CD8-positive, alpha-beta memory T cell (primary cell): Measurements from ENCODE around the gene PAK1IP1. TPM values are rescaled to one million over a fixed set of nuclear protein-coding genes. Genes with fewer than 3 reads are reported as not detected.
"Not testable (repeated sequence)": the region's sequence is repeated elsewhere in the genome, so short reads cannot be mapped to it uniquely, and the experiment has no call there.

Experiments
- CTCF ChIA-PET: fragments of 350-600 bp; sonication (Branson Sonifier 250); formaldehyde crosslinking; loops from one replicate; lab custom pipeline; 2021; ENCODE audit warnings: antibody characterized with exemption; lab: Charles Lee
- POLR2A ChIA-PET: fragments of 350-600 bp; sonication (Branson Sonifier 250); formaldehyde crosslinking; loops from one replicate; lab custom pipeline; 2021; ENCODE audit warnings: antibody characterized with exemption; lab: Charles Lee
- DNase-seq, 5 donors: peaks; one replicate each; pipeline versions ENCODE4 v3.0.0 to v3.0.0-alpha.2; 2020 to 2022; ENCODE audit warnings: mixed read lengths in 1 of 5
- H3K27ac ChIP-seq: one replicate; pipeline ENCODE4 v1.7.0; 2013; ENCODE audit warnings: low read depth, mild to moderate bottlenecking, low read length, moderate library complexity
- H3K27me3 ChIP-seq: 2 replicates; pipeline ENCODE4 v1.7.0; 2013; ENCODE audit warnings: low read length, mild to moderate bottlenecking; ENCODE audit not compliant: insufficient read depth, poor library complexity, severe bottlenecking
- H3K36me3 ChIP-seq: 2 replicates; pipeline ENCODE4 v1.7.0; 2013; ENCODE audit warnings: mild to moderate bottlenecking, low read length, moderate library complexity; ENCODE audit not compliant: insufficient read depth
- H3K4me1 ChIP-seq: 2 replicates; pipeline ENCODE4 v1.7.0; 2013; ENCODE audit warnings: mild to moderate bottlenecking, low read length, moderate library complexity; ENCODE audit not compliant: insufficient read depth
- H3K4me3 ChIP-seq: 2 replicates; pipeline ENCODE4 v1.7.0; 2013; ENCODE audit warnings: mild to moderate bottlenecking, low read length
- H3K9me3 ChIP-seq: 2 replicates; pipeline ENCODE4 v1.7.0; 2013; ENCODE audit warnings: mild to moderate bottlenecking, low read length
- H3K27ac Mint-ChIP-seq, 8 donors: one replicate each; pipeline ENCODE4 v1.8.0; 2020 to 2021; ENCODE audit warnings: mixed read lengths in 8 of 8, mild to moderate bottlenecking in 6 of 8, inconsistent platforms in 3 of 8, moderate library complexity in 3 of 8
- H3K27me3 Mint-ChIP-seq, 2 donors: one replicate each; pipeline ENCODE4 v1.8.0; 2020 to 2021; ENCODE audit warnings: mixed read lengths in 2 of 2, mild to moderate bottlenecking in 1 of 2, moderate library complexity in 1 of 2
- H3K36me3 Mint-ChIP-seq, 3 donors: one replicate each; pipeline ENCODE4 v1.8.0; 2020 to 2021; ENCODE audit warnings: mixed read lengths in 3 of 3, inconsistent platforms in 1 of 3, mild to moderate bottlenecking in 1 of 3
- H3K4me1 Mint-ChIP-seq, 3 donors: one replicate each; pipeline ENCODE4 v1.8.0; 2020 to 2021; ENCODE audit warnings: mixed read lengths in 3 of 3, inconsistent platforms in 1 of 3, mild to moderate bottlenecking in 1 of 3
- H3K4me3 Mint-ChIP-seq, 7 donors: one replicate each; pipeline ENCODE4 v1.8.0; 2020 to 2021; ENCODE audit warnings: mixed read lengths in 7 of 7, mild to moderate bottlenecking in 6 of 7, moderate library complexity in 4 of 7, inconsistent platforms in 2 of 7
- H3K9me3 Mint-ChIP-seq, 5 donors: one replicate each; pipeline ENCODE4 v1.8.0; 2020 to 2022; ENCODE audit warnings: mixed read lengths in 5 of 5, mild to moderate bottlenecking in 3 of 5, moderate library complexity in 2 of 5, inconsistent platforms in 1 of 5
- polyA plus RNA-seq: library from polyadenylated mRNA; unstranded; fragments of 300-500 nt; fragmentation: Illumina TruSeq; gene quantifications from one replicate; pipeline ENCODE4 v1.2.3, GENCODE V29; 2021
- total RNA-seq, 2 experiments: library from RNA; stranded (reverse); gene quantifications; one replicate each; pipeline ENCODE4 v1.2.3, GENCODE V29; 2021

The PAK1IP1 gene
- total and polyA plus RNA-seq, 3 experiments from 2014 or later = 18.8 to 58.0 (median 57.1) TPM

DNA sequence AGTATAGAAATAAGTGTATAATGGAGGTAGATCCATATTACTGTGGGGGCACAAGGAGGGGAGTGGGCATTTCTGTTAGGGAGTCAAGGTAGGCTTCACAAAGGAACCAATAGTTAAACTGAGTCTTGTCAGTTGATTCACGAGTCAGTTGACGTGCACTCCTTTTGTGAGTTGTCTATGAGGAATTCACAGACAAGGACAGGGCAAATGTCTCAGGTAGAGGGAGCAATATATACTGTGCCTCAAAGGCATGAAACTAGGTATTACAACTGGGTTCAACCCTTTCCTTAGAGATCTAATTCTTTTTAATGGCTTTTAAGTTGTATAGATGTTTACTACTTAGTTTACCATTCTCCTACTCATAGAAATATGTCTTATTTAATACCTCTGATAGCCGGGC is 39.1 kb downstream of the PAK1IP1 start:
- CTCF ChIA-PET = interaction anchor here (0.9 kb wide), 1 partner anchor 13 kb away, joined by 3 read pairs; no protein-coding TSS in a partner anchor
- H3K4me3 ChIP-seq = no peak overlapping the region
- no peaks in the 10 kb centered on the region for H3K9me3 ChIP-seq
- Mint-ChIP-seq H3K9me3 (no peaks in the 10 kb centered on the region), H3K4me3 (peak overlapping the region in 1 of 7 donors; percentile 60), H3K4me1 (peaks cover 7 to 19% (median 15%) of the 10 kb centered on the region in 3 donors), H3K27ac (peak overlapping the region in 4 of 8 donors; percentile 30 to 65 (median 48)), H3K36me3 (peaks cover 0 to 28% (median 9%) of the 10 kb centered on the region in 3 donors), H3K27me3 (no peaks in the 10 kb centered on the region)
- no peaks in the 10 kb centered on the region for H3K36me3 ChIP-seq
- no peaks in the 10 kb centered on the region for H3K27me3 ChIP-seq
- H3K27ac ChIP-seq = no peak overlapping the region
- H3K4me1 ChIP-seq = peaks cover 4% of the 10 kb centered on the region
- POLR2A ChIA-PET = no interaction called here
- DNase-seq = no peak

DNA sequence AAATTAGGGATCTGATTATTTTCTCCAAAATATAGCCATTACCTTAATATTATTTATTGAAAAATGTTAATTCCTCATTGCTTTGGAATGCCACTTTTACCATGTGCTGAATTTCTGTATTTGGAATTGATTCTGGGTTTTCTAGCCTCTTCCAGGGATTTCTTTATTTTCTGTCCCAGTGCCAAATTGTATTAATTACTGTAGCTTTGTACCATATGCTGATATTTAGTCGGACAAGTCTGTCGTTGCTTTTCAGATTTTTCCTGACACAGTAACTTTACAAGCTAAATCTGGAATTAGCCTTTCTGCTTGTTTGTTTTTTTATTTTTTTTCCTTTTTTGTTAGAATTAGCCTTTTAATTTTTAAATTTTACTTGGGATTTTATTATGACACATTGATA is 42.0 kb downstream of the PAK1IP1 start:
- no peak for DNase-seq

DNA sequence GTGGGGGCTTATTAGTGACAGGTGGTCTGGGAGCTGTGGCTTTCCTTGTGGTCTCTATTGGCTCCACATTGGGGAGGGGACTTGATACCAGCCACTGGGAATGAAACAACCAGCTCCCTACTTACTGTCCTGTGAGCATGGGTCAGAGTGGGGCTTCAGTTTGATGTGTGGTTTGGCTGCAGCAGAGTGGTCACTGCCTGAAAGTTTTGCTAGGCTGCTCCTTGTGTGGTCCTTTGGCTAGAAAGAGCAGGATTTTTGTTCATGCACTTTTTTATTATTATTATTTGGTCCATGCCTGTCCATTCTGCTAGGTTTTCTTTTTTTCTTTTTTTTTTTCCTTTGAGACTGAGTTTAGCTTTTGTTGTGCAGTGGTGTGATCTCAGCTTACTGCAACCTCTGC is 45.3 kb downstream of the PAK1IP1 start:
- Histone ChIP-seq H3K27me3 (no peaks in the 10 kb centered on the region), H3K27ac (no peak overlapping the region), H3K9me3 (no peaks in the 10 kb centered on the region), H3K4me1 (no peaks in the 10 kb centered on the region), H3K4me3 (no peak overlapping the region), H3K36me3 (no peaks in the 10 kb centered on the region)
- Mint-ChIP-seq H3K27me3 (no peaks in the 10 kb centered on the region), H3K27ac (peak overlapping the region in 1 of 8 donors; percentile 61), H3K4me1 (peaks cover 0 to 3% (median 0%) of the 10 kb centered on the region in 3 donors), H3K9me3 (no peaks in the 10 kb centered on the region), H3K36me3 (peaks cover 0 to 3% (median 0%) of the 10 kb centered on the region in 3 donors), H3K4me3 (peak overlapping the region in 1 of 7 donors; percentile 69)
- POLR2A ChIA-PET = no interaction called here
- no peak for DNase-seq
- CTCF ChIA-PET = interaction anchor here (0.8 kb wide), 1 partner anchor 46 kb away, joined by 3 read pairs; the partner anchor contains the start of genes C6orf52 and PAK1IP1

More for the DNA sequence above, 42.0 kb downstream of the PAK1IP1 start:
- H3K4me3 ChIP-seq = no peak overlapping the region
- H3K9me3 ChIP-seq = no peaks in the 10 kb centered on the region
- no peaks in the 10 kb centered on the region for H3K9me3 Mint-ChIP-seq
- POLR2A ChIA-PET = no interaction called here
- H3K4me3 Mint-ChIP-seq = no peak overlapping the region
- peaks cover 7 to 15% (median 15%) of the 10 kb centered on the region in 3 donors for H3K4me1 Mint-ChIP-seq
- H3K36me3 ChIP-seq = no peaks in the 10 kb centered on the region
- peaks cover 0 to 13% (median 3%) of the 10 kb centered on the region in 3 donors for H3K36me3 Mint-ChIP-seq
- H3K27ac ChIP-seq = no peak overlapping the region
- CTCF ChIA-PET = no interaction called here
- no peaks in the 10 kb centered on the region for H3K27me3 ChIP-seq
- H3K4me1 ChIP-seq = peaks cover 4% of the 10 kb centered on the region
- no peaks in the 10 kb centered on the region for H3K27me3 Mint-ChIP-seq
- no peak overlapping the region for H3K27ac Mint-ChIP-seq

DNA sequence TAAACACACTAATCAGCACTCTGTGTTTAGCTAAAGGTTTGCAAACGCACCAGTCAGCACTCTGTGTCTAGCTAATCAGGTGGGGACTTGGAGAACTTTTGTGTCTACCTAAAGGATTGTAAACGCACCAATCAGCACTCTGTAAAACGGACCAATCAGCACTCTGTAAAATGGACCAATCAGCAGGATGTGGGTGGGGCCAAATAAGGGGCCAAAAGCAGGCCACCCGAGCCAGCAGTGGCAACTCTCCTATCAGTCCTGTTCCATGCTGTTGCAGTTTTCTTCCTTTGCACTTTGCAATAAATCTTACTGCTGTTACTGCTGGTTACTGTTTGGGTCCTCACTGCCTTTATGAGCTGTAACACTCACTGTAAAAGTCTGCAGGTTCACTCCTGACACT is 46.9 kb downstream of the PAK1IP1 start:
- POLR2A ChIA-PET, H3K9me3 Mint-ChIP-seq, H3K4me3 ChIP-seq, H3K27ac Mint-ChIP-seq, H3K27me3 Mint-ChIP-seq, H3K9me3 ChIP-seq, H3K4me1 ChIP-seq, H3K4me3 Mint-ChIP-seq, H3K27ac ChIP-seq, H3K36me3 ChIP-seq, H3K36me3 Mint-ChIP-seq, DNase-seq, H3K27me3 ChIP-seq: not testable (repeated sequence)
- peaks cover 11 to 12% (median 12%) of the 10 kb centered on the region in 3 donors for H3K4me1 Mint-ChIP-seq
- CTCF ChIA-PET = interaction anchor here (0.6 kb wide), 1 partner anchor 47 kb away, joined by 3 read pairs; the partner anchor contains the start of gene C6orf52

DNA sequence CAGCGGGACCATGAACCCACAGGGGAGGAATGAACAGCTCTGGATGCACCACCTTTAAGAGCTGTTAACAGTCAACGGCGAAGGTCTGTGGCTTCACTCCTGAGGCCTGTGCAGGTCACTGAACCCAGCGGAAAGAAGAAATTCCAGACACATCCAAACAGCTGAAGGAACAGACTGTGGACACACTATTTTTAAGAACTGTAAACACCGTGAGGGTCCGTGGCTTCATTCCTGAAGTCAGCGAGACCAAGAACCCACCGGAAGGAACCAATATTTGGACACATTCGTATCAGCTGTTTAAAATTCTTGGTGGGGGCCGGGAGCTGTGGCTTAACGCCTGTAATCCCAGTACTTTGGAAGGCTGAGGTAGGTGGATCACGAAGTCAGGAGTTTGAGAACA is 47.5 kb downstream of the PAK1IP1 start:
- Mint-ChIP-seq H3K36me3 (peaks cover 0 to 3% (median 0%) of the 10 kb centered on the region in 3 donors), H3K9me3 (no peaks in the 10 kb centered on the region), H3K4me1 (peaks cover 16 to 18% (median 17%) of the 10 kb centered on the region in 3 donors), H3K27me3 (no peaks in the 10 kb centered on the region), H3K27ac (no peak overlapping the region), H3K4me3 (no peak overlapping the region)
- Histone ChIP-seq H3K9me3 (no peaks in the 10 kb centered on the region), H3K36me3 (no peaks in the 10 kb centered on the region), H3K27ac (no peak overlapping the region), H3K27me3 (no peaks in the 10 kb centered on the region), H3K4me3 (no peak overlapping the region), H3K4me1 (peaks cover 10% of the 10 kb centered on the region)
- CTCF ChIA-PET = interaction anchor here (0.7 kb wide), 1 partner anchor 20 kb away, joined by 3 read pairs; no protein-coding TSS in a partner anchor
- DNase-seq = no peak
- POLR2A ChIA-PET = no interaction called here

DNA sequence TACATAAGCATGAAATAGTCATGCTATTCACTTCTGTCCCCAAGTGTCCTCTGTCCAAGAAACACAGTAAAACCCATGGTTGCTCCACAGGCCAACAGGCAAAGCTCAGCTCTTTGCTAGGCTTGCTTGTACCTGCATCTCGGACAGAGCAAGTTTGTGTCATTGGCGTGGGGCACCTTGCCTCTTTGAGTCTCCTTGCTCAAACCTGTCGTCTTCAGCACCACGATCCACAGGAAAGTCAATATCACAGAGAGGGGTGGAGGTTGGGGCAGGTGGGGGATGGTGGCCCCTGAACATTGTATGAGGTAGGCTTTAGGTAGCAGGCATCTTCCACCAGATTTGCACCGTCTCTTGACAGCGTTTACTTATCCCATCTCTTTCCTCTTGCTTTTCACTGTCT is 48.7 kb downstream of the PAK1IP1 start:
- ChIA-PET POLR2A (interaction anchor here (0.9 kb wide), 1 partner anchor 22 kb away, joined by 3 read pairs; no protein-coding TSS in a partner anchor), CTCF (no interaction called here)
- Mint-ChIP-seq H3K4me1 (peaks cover 24 to 28% (median 25%) of the 10 kb centered on the region in 3 donors), H3K9me3 (no peaks in the 10 kb centered on the region), H3K27ac (no peak overlapping the region), H3K36me3 (peaks cover 0 to 6% (median 0%) of the 10 kb centered on the region in 3 donors), H3K27me3 (no peaks in the 10 kb centered on the region), H3K4me3 (peak overlapping the region in 1 of 7 donors; percentile 58)
- Histone ChIP-seq H3K27ac (no peak overlapping the region), H3K27me3 (no peaks in the 10 kb centered on the region), H3K9me3 (no peaks in the 10 kb centered on the region), H3K4me3 (no peak overlapping the region), H3K4me1 (peaks cover 16% of the 10 kb centered on the region), H3K36me3 (no peaks in the 10 kb centered on the region)
- no peak for DNase-seq

DNA sequence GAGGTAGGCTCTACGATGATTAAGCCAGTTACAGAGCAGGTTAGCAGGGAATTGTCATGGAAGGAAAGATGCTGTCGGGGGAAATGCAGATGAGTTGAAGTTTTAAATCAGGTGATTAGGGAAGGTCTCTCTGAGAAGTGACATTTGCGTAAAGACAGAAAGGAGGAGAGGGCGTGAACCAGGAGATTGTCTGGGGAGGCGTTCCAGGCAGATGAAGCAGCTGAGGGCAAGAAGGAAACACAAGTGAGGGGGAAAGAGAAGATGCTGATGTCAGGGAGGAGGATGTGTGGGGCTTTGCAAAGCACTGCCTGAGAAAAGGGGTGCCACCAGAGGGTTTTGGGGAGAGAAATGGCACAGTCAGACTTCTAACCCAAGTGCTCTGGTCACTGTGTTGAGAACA is 50.3 kb downstream of the PAK1IP1 start:
- peaks cover 0 to 13% (median 2%) of the 10 kb centered on the region in 3 donors for H3K36me3 Mint-ChIP-seq
- no peak overlapping the region for H3K27ac ChIP-seq
- CTCF ChIA-PET = no interaction called here
- no peaks in the 10 kb centered on the region for H3K27me3 Mint-ChIP-seq
- peak overlapping the region in 5 of 8 donors; percentile 17 to 38 (median 32) for H3K27ac Mint-ChIP-seq
- DNase-seq = no peak
- peaks cover 32% of the 10 kb centered on the region for H3K4me1 ChIP-seq
- no peaks in the 10 kb centered on the region for H3K27me3 ChIP-seq
- no peaks in the 10 kb centered on the region for H3K9me3 ChIP-seq
- no peaks in the 10 kb centered on the region for H3K9me3 Mint-ChIP-seq
- peaks cover 38 to 44% (median 40%) of the 10 kb centered on the region in 3 donors for H3K4me1 Mint-ChIP-seq
- H3K4me3 ChIP-seq = no peak overlapping the region
- peak overlapping the region in 3 of 7 donors; percentile 0 to 73 (median 21) for H3K4me3 Mint-ChIP-seq
- POLR2A ChIA-PET = no interaction called here
- H3K36me3 ChIP-seq = no peaks in the 10 kb centered on the region

DNA sequence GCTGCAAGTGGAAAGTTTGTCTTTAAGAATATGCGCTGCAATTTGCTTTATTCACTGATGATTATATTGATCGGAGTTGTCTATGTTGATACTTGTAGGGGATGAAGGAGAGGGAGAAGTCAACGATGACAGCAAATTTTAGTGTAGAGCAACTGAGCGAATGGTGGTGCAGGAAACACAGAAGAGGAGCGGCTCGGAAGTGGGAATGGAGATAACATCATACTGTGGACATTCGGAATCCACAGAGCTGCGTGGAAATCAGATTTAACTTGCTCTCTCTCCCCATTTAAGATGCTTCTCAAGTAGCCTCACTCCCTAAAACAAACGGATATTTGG is 52.1 kb downstream of the PAK1IP1 start:
- Mint-ChIP-seq H3K9me3 (no peaks in the 10 kb centered on the region), H3K4me1 (peaks cover 53 to 61% (median 58%) of the 10 kb centered on the region in 3 donors), H3K27ac (peak overlapping the region; percentile 91 to 99 (median 96)), H3K4me3 (peak overlapping the region; percentile 92 to 98 (median 96)), H3K27me3 (no peaks in the 10 kb centered on the region), H3K36me3 (peaks cover 0 to 29% (median 3%) of the 10 kb centered on the region in 3 donors)
- ChIA-PET POLR2A (interaction anchor here (1.7 to 3.4 kb wide), 2 partner anchors 26 to 52 kb away, joined by 8 to 18 read pairs; partner anchors contain the start of genes C6orf52 and PAK1IP1), CTCF (interaction anchor here (1.0 to 1.9 kb wide), 4 partner anchors 9 to 52 kb away, joined by 4 to 9 read pairs (median 6); partner anchors contain the start of genes C6orf52 and PAK1IP1)
- no peak for DNase-seq
- Histone ChIP-seq H3K27ac (peak overlapping the region; percentile 80), H3K9me3 (no peaks in the 10 kb centered on the region), H3K4me1 (peaks cover 41% of the 10 kb centered on the region), H3K27me3 (no peaks in the 10 kb centered on the region), H3K4me3 (peak overlapping the region; percentile 92), H3K36me3 (peaks cover 4% of the 10 kb centered on the region)
